PFSK-1 (cell line): ENCODE measurements around the gene SFRP5.

Experiments used
- POLR2AphosphoS5 ChIP-seq: IDR thresholded peaks from 2 replicates; pipeline ENCODE4 v1.6.1; 2012; ENCODE audit warnings: low read depth, mild to moderate bottlenecking, control low read depth, low read length, moderate library complexity
- TF ChIP-seq, protein P1 (sequence below), 2 experiments: IDR thresholded peaks; 2 replicates each; pipeline versions ENCODE4 v1.6.1 to v1.8.0; 2011 to 2012; ENCODE audit warnings: low read depth in 2 of 2, low read length in 2 of 2, control low read depth in 1 of 2, inconsistent platforms in 1 of 2, mild to moderate bottlenecking in 1 of 2, moderate library complexity in 1 of 2; ENCODE audit not compliant: insufficient read depth in 1 of 2

DNA sequence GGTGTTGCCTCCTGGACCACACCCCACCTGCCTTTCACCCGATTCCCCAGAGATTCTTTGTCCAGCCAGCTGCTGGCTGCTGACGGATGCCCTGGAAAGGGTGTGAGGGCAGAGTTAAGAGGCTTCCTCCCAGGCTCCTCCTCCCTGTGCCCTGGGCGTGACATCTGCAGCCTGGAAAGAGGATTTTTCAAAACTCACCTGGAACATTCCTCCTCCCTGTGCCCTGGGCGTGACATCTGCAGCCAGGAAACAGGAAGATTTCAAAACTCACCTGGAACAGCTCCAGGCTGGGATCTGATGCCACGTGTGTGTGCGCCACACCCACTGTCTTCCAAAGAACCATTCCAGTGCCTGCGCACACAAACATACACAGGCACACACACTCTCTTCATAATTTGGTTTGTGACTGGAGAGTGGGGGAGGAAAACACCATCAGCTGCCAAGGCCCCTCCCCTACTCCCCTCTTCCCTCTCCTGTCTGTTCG is 53.1 kb downstream of the SFRP5 start:
- TF ChIP-seq, protein P1, sequence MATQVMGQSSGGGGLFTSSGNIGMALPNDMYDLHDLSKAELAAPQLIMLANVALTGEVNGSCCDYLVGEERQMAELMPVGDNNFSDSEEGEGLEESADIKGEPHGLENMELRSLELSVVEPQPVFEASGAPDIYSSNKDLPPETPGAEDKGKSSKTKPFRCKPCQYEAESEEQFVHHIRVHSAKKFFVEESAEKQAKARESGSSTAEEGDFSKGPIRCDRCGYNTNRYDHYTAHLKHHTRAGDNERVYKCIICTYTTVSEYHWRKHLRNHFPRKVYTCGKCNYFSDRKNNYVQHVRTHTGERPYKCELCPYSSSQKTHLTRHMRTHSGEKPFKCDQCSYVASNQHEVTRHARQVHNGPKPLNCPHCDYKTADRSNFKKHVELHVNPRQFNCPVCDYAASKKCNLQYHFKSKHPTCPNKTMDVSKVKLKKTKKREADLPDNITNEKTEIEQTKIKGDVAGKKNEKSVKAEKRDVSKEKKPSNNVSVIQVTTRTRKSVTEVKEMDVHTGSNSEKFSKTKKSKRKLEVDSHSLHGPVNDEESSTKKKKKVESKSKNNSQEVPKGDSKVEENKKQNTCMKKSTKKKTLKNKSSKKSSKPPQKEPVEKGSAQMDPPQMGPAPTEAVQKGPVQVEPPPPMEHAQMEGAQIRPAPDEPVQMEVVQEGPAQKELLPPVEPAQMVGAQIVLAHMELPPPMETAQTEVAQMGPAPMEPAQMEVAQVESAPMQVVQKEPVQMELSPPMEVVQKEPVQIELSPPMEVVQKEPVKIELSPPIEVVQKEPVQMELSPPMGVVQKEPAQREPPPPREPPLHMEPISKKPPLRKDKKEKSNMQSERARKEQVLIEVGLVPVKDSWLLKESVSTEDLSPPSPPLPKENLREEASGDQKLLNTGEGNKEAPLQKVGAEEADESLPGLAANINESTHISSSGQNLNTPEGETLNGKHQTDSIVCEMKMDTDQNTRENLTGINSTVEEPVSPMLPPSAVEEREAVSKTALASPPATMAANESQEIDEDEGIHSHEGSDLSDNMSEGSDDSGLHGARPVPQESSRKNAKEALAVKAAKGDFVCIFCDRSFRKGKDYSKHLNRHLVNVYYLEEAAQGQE (IDR thresholded peaks at IDR 0.05; ENCODE audit: insufficient read depth in 1 of 2, low read depth in 2 of 2, low read length in 2 of 2) = no peak
- TF ChIP-seq POLR2AphosphoS5 = no peak
